Mammary epithelial cell (primary cell): Measurements from ENCODE around the gene COL12A1.

Experiments
- EZH2 ChIP-seq: IDR thresholded peaks from 2 replicates; pipeline ENCODE4 v1.6.1; 2012; ENCODE audit warnings: low read length, inconsistent platforms, borderline replicate concordance
- TF ChIP-seq, protein P1 (sequence below), 2 donors: IDR thresholded peaks in 1 of 2; conservative IDR thresholded peaks in 1 of 2; 2 replicates each; pipeline ENCODE4 v1.5.1; 2011 to 2012; ENCODE audit warnings: inconsistent platforms in 2 of 2, low read length in 2 of 2, mild to moderate bottlenecking in 2 of 2, control low read depth in 1 of 2, low read depth in 1 of 2; ENCODE audit not compliant: insufficient read depth in 1 of 2; ENCODE audit errors: extremely low read depth in 1 of 2

DNA sequence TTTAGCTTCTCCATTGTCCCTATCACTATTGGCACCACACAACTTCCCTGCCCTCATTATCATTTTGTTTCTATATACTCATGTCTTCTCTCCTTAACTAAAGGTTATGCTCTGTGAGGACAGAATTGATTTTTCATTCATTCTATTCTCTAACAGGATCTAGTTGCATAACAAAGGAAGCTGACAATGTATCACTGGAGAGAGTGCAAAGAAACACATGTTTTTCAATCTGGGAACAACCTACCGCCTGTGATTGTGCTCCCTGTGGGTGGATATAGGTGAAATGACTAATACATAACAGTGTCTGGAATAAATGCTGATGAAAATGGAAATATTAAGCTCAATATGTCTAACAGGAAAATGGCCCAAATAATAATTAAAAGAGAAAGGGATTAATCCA, 56.6 kb downstream of the COL12A1 start:
- TF ChIP-seq, protein P1, sequence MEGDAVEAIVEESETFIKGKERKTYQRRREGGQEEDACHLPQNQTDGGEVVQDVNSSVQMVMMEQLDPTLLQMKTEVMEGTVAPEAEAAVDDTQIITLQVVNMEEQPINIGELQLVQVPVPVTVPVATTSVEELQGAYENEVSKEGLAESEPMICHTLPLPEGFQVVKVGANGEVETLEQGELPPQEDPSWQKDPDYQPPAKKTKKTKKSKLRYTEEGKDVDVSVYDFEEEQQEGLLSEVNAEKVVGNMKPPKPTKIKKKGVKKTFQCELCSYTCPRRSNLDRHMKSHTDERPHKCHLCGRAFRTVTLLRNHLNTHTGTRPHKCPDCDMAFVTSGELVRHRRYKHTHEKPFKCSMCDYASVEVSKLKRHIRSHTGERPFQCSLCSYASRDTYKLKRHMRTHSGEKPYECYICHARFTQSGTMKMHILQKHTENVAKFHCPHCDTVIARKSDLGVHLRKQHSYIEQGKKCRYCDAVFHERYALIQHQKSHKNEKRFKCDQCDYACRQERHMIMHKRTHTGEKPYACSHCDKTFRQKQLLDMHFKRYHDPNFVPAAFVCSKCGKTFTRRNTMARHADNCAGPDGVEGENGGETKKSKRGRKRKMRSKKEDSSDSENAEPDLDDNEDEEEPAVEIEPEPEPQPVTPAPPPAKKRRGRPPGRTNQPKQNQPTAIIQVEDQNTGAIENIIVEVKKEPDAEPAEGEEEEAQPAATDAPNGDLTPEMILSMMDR (conservative IDR thresholded peaks at IDR 0.05 in 1 of 2, IDR thresholded peaks at IDR 0.05 in 1 of 2; ENCODE audit: extremely low read depth in 1 of 2, insufficient read depth in 1 of 2, low read depth in 1 of 2, low read length in 2 of 2): no peak
- no peak for TF ChIP-seq EZH2
